SU-DHL-6 (cell line): ENCODE results near the gene ATP6V1G2.
A peak's percentile ranks its signal among the peaks of the same experiment; 100 is the strongest.
"Not testable (repeated sequence)": the region's sequence is repeated elsewhere in the genome, so short reads cannot be mapped to it uniquely, and the experiment has no call there.

Source experiments
- H2AFZ ChIP-seq: fragments of 200-600 bp; sonication (generic); 2 replicates; pipeline ENCODE4 v1.6.1; 2014; ENCODE audit warnings: low read depth, mild to moderate bottlenecking, moderate library complexity, mixed read lengths, antibody characterized with exemption, low read length; ENCODE audit not compliant: severe bottlenecking
- H3F3A ChIP-seq: fragments of 200-600 bp; shearing (Covaris generic); 2 replicates; pipeline ENCODE4 v1.6.0; 2016; ENCODE audit warnings: antibody characterized with exemption, mild to moderate bottlenecking; ENCODE audit not compliant: insufficient read depth
- H3K27ac ChIP-seq: fragments of 200-600 bp; sonication (generic); 2 replicates; pipeline ENCODE4 v1.5.1; 2016; ENCODE audit warnings: low read depth, mild to moderate bottlenecking, low read length, moderate library complexity, mixed read lengths
- H3K27me3 ChIP-seq: fragments of 200-600 bp; sonication (generic), shearing (Covaris generic); 2 replicates; pipeline ENCODE4 v1.6.0; 2014; ENCODE audit warnings: mild to moderate bottlenecking, low read length
- H3K36me3 ChIP-seq: fragments of 200-600 bp; sonication (generic); 2 replicates; pipeline ENCODE4 v1.6.1; 2014; ENCODE audit warnings: mild to moderate bottlenecking, low read length, mixed read lengths
- H3K4me2 ChIP-seq: fragments of 300-600, 200-600 bp; shearing (Covaris generic), sonication (generic); 2 replicates; pipeline ENCODE4 v1.6.0; 2014; ENCODE audit warnings: low read length, low read depth, mild to moderate bottlenecking; ENCODE audit not compliant: poor library complexity, severe bottlenecking
- H3K4me3 ChIP-seq: fragments of 200-600 bp; sonication (generic); 2 replicates; pipeline ENCODE4 v1.5.1; 2014; ENCODE audit warnings: antibody characterized with exemption, low read length, mild to moderate bottlenecking, mixed read lengths; ENCODE audit not compliant: insufficient read depth, poor library complexity, severe bottlenecking
- H3K79me2 ChIP-seq: fragments of 200-600 bp; sonication (generic); 2 replicates; pipeline ENCODE4 v1.6.1; 2014; ENCODE audit warnings: mild to moderate bottlenecking, low read length, moderate library complexity; ENCODE audit not compliant: insufficient read depth
- H3K9ac ChIP-seq: fragments of 200-600 bp; sonication (generic); 2 replicates; pipeline ENCODE4 v1.7.0; 2014; ENCODE audit warnings: mild to moderate bottlenecking, low read length
- H3K9me2 ChIP-seq: fragments of 200-600 bp; sonication (generic); replicated peaks from 2 replicates; pipeline ENCODE4 v1.6.1; 2014; ENCODE audit warnings: low read length; ENCODE audit not compliant: insufficient read depth
- H3K9me3 ChIP-seq: fragments of 200-600 bp; sonication (generic); 2 replicates; pipeline ENCODE4 v1.6.1; 2014; ENCODE audit warnings: low read length, mixed read lengths; ENCODE audit not compliant: insufficient read depth
- H4K20me1 ChIP-seq: fragments of 200-600 bp; sonication (generic); 2 replicates; pipeline ENCODE4 v1.6.1; 2014; ENCODE audit warnings: low read depth, mild to moderate bottlenecking, antibody characterized with exemption, low read length, moderate library complexity, mixed read lengths
- EZH2phosphoT487 ChIP-seq: fragments of 200-600 bp; sonication (generic), shearing (Covaris generic); conservative IDR thresholded peaks from 2 replicates; pipeline ENCODE4 v1.6.1; 2018; ENCODE audit warnings: mild to moderate bottlenecking, antibody characterized with exemption, low read length, moderate library complexity, mixed read lengths
- TF ChIP-seq, protein P1 (sequence below): fragments of 200-600 bp; sonication (generic); IDR thresholded peaks from one replicate; pipeline ENCODE4 v1.5.1; 2017; ENCODE audit warnings: antibody characterized with exemption, mild to moderate bottlenecking, low read length, moderate library complexity; ENCODE audit not compliant: insufficient read depth, poor library complexity, severe bottlenecking

The ATP6V1G2 gene

DNA sequence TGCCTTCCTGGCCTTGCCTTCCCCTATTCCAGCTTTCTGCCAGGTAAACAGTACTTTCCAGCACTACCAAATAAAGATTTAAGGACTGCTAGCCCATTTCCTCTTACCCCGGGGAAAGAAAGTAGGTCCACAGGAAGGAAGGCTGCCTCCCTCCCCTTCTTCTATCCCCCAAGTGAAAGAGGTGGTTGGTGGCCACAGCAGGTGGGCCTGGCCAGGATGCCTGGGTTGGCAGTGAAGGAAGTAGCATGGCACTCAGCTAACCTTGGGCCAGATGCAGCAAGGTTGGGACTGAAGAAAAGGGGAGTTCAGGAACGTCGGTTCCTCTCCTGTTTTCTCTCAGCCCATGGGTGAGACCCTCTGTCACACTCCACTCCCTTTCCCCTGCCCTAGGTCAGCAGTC is 9.9 kb upstream of the ATP6V1G2 start:
- Histone ChIP-seq H3K27me3 (no peaks in the 10 kb centered on the region), H3K4me2 (peak overlapping the region; percentile 33), H3K9me2 (no peaks in the 10 kb centered on the region), H4K20me1 (no peaks in the 10 kb centered on the region), H3K9ac (peak overlapping the region; percentile 8; the same call in 1 of the 2 replicates), H3K4me3 (no peak overlapping the region), H3K9me3 (no peaks in the 10 kb centered on the region), H3K27ac (peak overlapping the region; percentile 72), H2AFZ (no peak overlapping the region), H3K79me2 (peaks cover 17% of the 10 kb centered on the region; the same call in 1 of the 2 replicates), H3F3A (peaks cover 64% of the 10 kb centered on the region), H3K36me3 (no peaks in the 10 kb centered on the region)
- TF ChIP-seq EZH2phosphoT487, result no peak
- TF ChIP-seq, protein P1, sequence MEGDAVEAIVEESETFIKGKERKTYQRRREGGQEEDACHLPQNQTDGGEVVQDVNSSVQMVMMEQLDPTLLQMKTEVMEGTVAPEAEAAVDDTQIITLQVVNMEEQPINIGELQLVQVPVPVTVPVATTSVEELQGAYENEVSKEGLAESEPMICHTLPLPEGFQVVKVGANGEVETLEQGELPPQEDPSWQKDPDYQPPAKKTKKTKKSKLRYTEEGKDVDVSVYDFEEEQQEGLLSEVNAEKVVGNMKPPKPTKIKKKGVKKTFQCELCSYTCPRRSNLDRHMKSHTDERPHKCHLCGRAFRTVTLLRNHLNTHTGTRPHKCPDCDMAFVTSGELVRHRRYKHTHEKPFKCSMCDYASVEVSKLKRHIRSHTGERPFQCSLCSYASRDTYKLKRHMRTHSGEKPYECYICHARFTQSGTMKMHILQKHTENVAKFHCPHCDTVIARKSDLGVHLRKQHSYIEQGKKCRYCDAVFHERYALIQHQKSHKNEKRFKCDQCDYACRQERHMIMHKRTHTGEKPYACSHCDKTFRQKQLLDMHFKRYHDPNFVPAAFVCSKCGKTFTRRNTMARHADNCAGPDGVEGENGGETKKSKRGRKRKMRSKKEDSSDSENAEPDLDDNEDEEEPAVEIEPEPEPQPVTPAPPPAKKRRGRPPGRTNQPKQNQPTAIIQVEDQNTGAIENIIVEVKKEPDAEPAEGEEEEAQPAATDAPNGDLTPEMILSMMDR, result no peak

DNA sequence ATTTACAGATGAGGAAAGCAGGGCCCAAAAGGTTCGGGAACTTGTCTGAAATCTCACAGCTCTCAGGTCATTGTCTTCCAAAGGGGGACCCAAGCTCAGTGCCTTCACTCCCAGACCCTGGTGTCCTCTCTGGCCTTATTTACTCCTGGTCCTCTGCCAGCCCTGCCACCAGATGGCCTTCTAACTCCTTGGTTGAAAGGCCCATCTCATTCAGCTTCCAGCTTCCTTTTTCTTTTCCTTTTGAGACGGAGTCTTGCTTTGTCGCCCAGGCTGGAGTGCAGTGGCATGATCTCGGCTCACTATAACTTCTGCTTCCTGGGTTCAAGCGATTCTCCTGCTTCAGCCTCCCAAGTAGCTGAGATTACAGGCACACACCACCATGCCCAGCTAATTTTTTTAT is 5.0 kb upstream of the ATP6V1G2 start:
- Histone ChIP-seq H3K4me2 (peak overlapping the region; percentile 26), H3K27ac (peak overlapping the region; percentile 29; the same call in 1 of the 2 replicates), H3F3A (peaks cover 64% of the 10 kb centered on the region), H3K79me2 (peaks cover 21% of the 10 kb centered on the region)
- not testable (repeated sequence) for H4K20me1 ChIP-seq, H3K36me3 ChIP-seq, H3K4me3 ChIP-seq, H3K9ac ChIP-seq, H3K9me3 ChIP-seq, H3K27me3 ChIP-seq, H2AFZ ChIP-seq, H3K9me2 ChIP-seq
- TF ChIP-seq, protein P1, result peak; percentile 93

DNA sequence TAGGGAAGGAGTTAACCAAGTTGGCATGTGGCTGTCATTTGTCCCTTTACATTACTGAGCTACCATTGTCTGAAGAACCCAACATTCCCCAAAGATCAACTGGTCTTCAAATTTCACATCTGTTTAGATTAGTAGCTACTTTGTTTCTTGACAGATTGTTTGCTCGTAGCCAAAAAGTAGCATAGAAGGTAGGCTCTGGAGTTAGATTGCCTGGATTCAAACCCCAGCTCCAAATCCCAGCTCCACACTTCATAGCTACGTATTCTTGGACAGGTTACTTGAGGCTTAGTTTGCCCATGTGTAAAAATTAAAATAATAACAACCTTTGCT is 2.1 kb upstream of the ATP6V1G2 start:
- H3K9ac ChIP-seq, result peak overlapping the region; percentile 61
- peaks cover 14% of the 10 kb centered on the region for H3K79me2 ChIP-seq
- H3K4me2 ChIP-seq, result peak overlapping the region; percentile 87
- no peaks in the 10 kb centered on the region for H3K9me3 ChIP-seq
- H3K9me2 ChIP-seq, result no peaks in the 10 kb centered on the region
- H3F3A ChIP-seq, result peaks cover 45% of the 10 kb centered on the region
- H3K27me3 ChIP-seq, result no peaks in the 10 kb centered on the region
- H4K20me1 ChIP-seq, result no peaks in the 10 kb centered on the region
- H3K27ac ChIP-seq, result peak overlapping the region; percentile 71
- H3K4me3 ChIP-seq, result peak overlapping the region; percentile 60
- H2AFZ ChIP-seq, result no peak overlapping the region
- 0 out of 2 replicates have a peak, but pooled peaks cover 4% of the 10 kb centered on the region for H3K36me3 ChIP-seq
- TF ChIP-seq, protein P1, result no peak
- TF ChIP-seq EZH2phosphoT487, result no peak
